ENCODE results near the gene KIZ. TPM values are rescaled to one million over a fixed set of nuclear protein-coding genes. Genes with fewer than 3 reads are reported as not detected.

KIZ gene
- total RNA-seq, 6 donors from 2014 or later: 7.9 to 29.3 (median 15.2) TPM

GRCh38 chr20:21286775-21287174 is 160.9 kb downstream of the KIZ start:
- no peak overlapping the region for H3K4me3 ChIP-seq
- WGBS, 2 donors: 47 to 53% methylated on average over 4 of the region's 4 CpGs
- no peak overlapping the region for H3K27ac ChIP-seq
- H3K9me3 ChIP-seq: no peaks in the 10 kb centered on the region
- no peak for ATAC-seq (ENCODE audit: low FRiP score in 2 of 2)
- H3K4me1 ChIP-seq: no peaks in the 10 kb centered on the region
- TF ChIP-seq EP300 (IDR thresholded peaks at IDR 0.05): no peak
- no peak for TF ChIP-seq CTCF (IDR thresholded peaks at IDR 0.05)
- no peak for TF ChIP-seq POLR2A (IDR thresholded peaks at IDR 0.05)
- no peak for TF ChIP-seq POLR2AphosphoS5 (IDR thresholded peaks at IDR 0.05)
- no peak for DNase-seq
- H3K36me3 ChIP-seq: no peaks in the 10 kb centered on the region
- no peaks in the 10 kb centered on the region for H3K27me3 ChIP-seq

- 75 to 76% methylated on average over 13 to 14 of the region's 14 CpGs for WGBS, 2 donors
- no peak overlapping the region for H3K4me3 ChIP-seq
- DNase-seq (no peak), ATAC-seq (ENCODE audit: low FRiP score in 2 of 2) (no peak)
- H3K4me1 ChIP-seq: no peaks in the 10 kb centered on the region
- H3K36me3 ChIP-seq: no peaks in the 10 kb centered on the region
- TF ChIP-seq EP300 (IDR thresholded peaks at IDR 0.05): no peak
- no peak for TF ChIP-seq POLR2AphosphoS5 (IDR thresholded peaks at IDR 0.05)
- H3K27me3 ChIP-seq: no peaks in the 10 kb centered on the region
- no peaks in the 10 kb centered on the region for H3K9me3 ChIP-seq
- H3K27ac ChIP-seq: no peak overlapping the region
These were observed 162.9 kb downstream of the KIZ start for GRCh38 chr20:21288587-21289370.

GRCh38 chr20:21289651-21290050 is 163.8 kb downstream of the KIZ start:
- TF ChIP-seq CTCF (IDR thresholded peaks at IDR 0.05) (no peak), POLR2A (IDR thresholded peaks at IDR 0.05) (no peak), EP300 (IDR thresholded peaks at IDR 0.05) (no peak), POLR2AphosphoS5 (IDR thresholded peaks at IDR 0.05) (no peak)
- H3K27ac ChIP-seq: no peak overlapping the region
- no peaks in the 10 kb centered on the region for H3K36me3 ChIP-seq
- no peaks in the 10 kb centered on the region for H3K27me3 ChIP-seq
- H3K9me3 ChIP-seq: no peaks in the 10 kb centered on the region
- DNase-seq (no peak), ATAC-seq (ENCODE audit: low FRiP score in 2 of 2) (no peak)
- WGBS, 2 donors: 15 to 25% methylated on average over 2 of the region's 2 CpGs
- H3K4me3 ChIP-seq: no peak overlapping the region
- H3K4me1 ChIP-seq: no peaks in the 10 kb centered on the region

- WGBS, 2 donors: 88 to 89% methylated on average over 2 of the region's 2 CpGs
These were observed 165.1 kb downstream of the KIZ start for GRCh38 chr20:21291026-21291425.

GRCh38 chr20:21294755-21295154 is 168.9 kb downstream of the KIZ start:
- no peak for DNase-seq
- Histone ChIP-seq H3K36me3 (no peaks in the 10 kb centered on the region), H3K27ac (no peak overlapping the region), H3K9me3 (no peaks in the 10 kb centered on the region), H3K4me1 (no peaks in the 10 kb centered on the region), H3K4me3 (no peak overlapping the region), H3K27me3 (no peaks in the 10 kb centered on the region)
- 63 to 75% methylated on average over 5 of the region's 5 CpGs for WGBS, 2 donors
- ATAC-seq (ENCODE audit: low FRiP score in 2 of 2): no peak
- TF ChIP-seq CTCF (IDR thresholded peaks at IDR 0.05) (no peak), POLR2A (IDR thresholded peaks at IDR 0.05) (no peak), POLR2AphosphoS5 (IDR thresholded peaks at IDR 0.05) (no peak), EP300 (IDR thresholded peaks at IDR 0.05) (no peak)

More at GRCh38 chr20:21291026-21291425, 165.1 kb downstream of the KIZ start:
- DNase-seq: no peak
- Histone ChIP-seq H3K36me3 (no peaks in the 10 kb centered on the region), H3K4me1 (no peaks in the 10 kb centered on the region), H3K27me3 (no peaks in the 10 kb centered on the region), H3K27ac (no peak overlapping the region), H3K4me3 (no peak overlapping the region), H3K9me3 (no peaks in the 10 kb centered on the region)
- ATAC-seq (ENCODE audit: low FRiP score in 2 of 2): no peak
- TF ChIP-seq EP300 (IDR thresholded peaks at IDR 0.05) (no peak), POLR2A (IDR thresholded peaks at IDR 0.05) (no peak), POLR2AphosphoS5 (IDR thresholded peaks at IDR 0.05) (no peak), CTCF (IDR thresholded peaks at IDR 0.05) (no peak)

Small RNAs within 50 kb of the gene (small RNA-seq; reads per million reads assigned to genes)
- gene RNA5SP477: 0 reads per million in 4 donors

Other genes starting within 250 kb of the KIZ start
- not detected for gene LINC00237, start 19.7 kb upstream of the KIZ start, total RNA-seq
- 10 to 100 TPM; 38.3 to 70.5 (median 55.0) TPM for gene XRN2, start 177.2 kb downstream of the KIZ start, total RNA-seq

All from upper lobe of left lung (tissue), 6 donors.